GM18868 (cell line): ENCODE results near the gene ANKS3.

Experiments
- ATAC-seq: cut with Tn5 transposase; IDR thresholded peaks from one replicate; pipeline ENCODE4 v1.9.1; 2021; ENCODE audit warnings: mild to moderate bottlenecking, moderate library complexity; ENCODE audit not compliant: unreplicated experiment

Gene ANKS3

GRCh38 chr16:4728676-4729075 is 5.4 kb downstream of the ANKS3 start:
- ATAC-seq: no peak

GRCh38 chr16:4726616-4727015 is 7.5 kb downstream of the ANKS3 start:
- ATAC-seq: no peak

- no peak for ATAC-seq
Observed at GRCh38 chr16:4724661-4725270, 9.3 kb downstream of the ANKS3 start.

- no peak for ATAC-seq
Observed at GRCh38 chr16:4723071-4723767, 10.9 kb downstream of the ANKS3 start.

- no peak for ATAC-seq
Observed at GRCh38 chr16:4718466-4718865, 15.6 kb downstream of the ANKS3 start.

GRCh38 chr16:4714996-4715395 is 19.1 kb downstream of the ANKS3 start:
- no peak for ATAC-seq

- ATAC-seq: no peak
Observed at GRCh38 chr16:4713663-4714501, 20.2 kb downstream of the ANKS3 start.

- no peak for ATAC-seq
Observed at GRCh38 chr16:4709481-4709880, 24.6 kb downstream of the ANKS3 start.

GRCh38 chr16:4706871-4707270 is 27.2 kb downstream of the ANKS3 start:
- no peak for ATAC-seq

- ATAC-seq: no peak
Observed at GRCh38 chr16:4704913-4705312, 29.2 kb downstream of the ANKS3 start.

GRCh38 chr16:4704491-4704890 is 29.6 kb downstream of the ANKS3 start:
- ATAC-seq: no peak

- ATAC-seq: no peak
Observed at GRCh38 chr16:4703906-4704305, 30.2 kb downstream of the ANKS3 start.

- ATAC-seq: no peak
Observed at GRCh38 chr16:4702466-4702808, 31.6 kb downstream of the ANKS3 start.

GRCh38 chr16:4701791-4702465 is 32.1 kb downstream of the ANKS3 start:
- no peak for ATAC-seq

GRCh38 chr16:4700997-4701743 is 32.9 kb downstream of the ANKS3 start:
- no peak for ATAC-seq

GRCh38 chr16:4700380-4700996 is 33.6 kb downstream of the ANKS3 start:
- no peak for ATAC-seq

- no peak for ATAC-seq
Observed at GRCh38 chr16:4699046-4699556, 35.0 kb downstream of the ANKS3 start.

GRCh38 chr16:4698321-4699045 is 35.6 kb downstream of the ANKS3 start:
- no peak for ATAC-seq

- ATAC-seq: no peak
Observed at GRCh38 chr16:4697848-4698291, 36.2 kb downstream of the ANKS3 start.
